B cell (primary cell): ENCODE data around the gene BTNL8. TPM values are rescaled to one million over a fixed set of nuclear protein-coding genes. Genes with fewer than 3 reads are reported as not detected.
A peak's percentile ranks its signal among the peaks of the same experiment; 100 is the strongest.

Experiments used
- ATAC-seq: fragments of 200-7000 bp; cut with Tn5 transposase; one replicate; pipeline ENCODE4 v1.10.0; 2021; ENCODE audit warnings: low read depth, mild to moderate bottlenecking, moderate number of reproducible peaks, moderate library complexity
- CTCF ChIA-PET: fragments of 350-600 bp; sonication (Branson Sonifier 250); formaldehyde crosslinking; loops from one replicate; lab custom pipeline; 2021; ENCODE audit warnings: antibody characterized with exemption, inconsistent platforms; lab: Charles Lee
- POLR2A ChIA-PET: fragments of 350-600 bp; sonication (Branson Sonifier 250); formaldehyde crosslinking; loops from one replicate; lab custom pipeline; 2021; ENCODE audit warnings: antibody characterized with exemption; lab: Charles Lee
- DNase-seq: peaks from one replicate; pipeline ENCODE4 v3.0.0; 2013
- H2AFZ ChIP-seq: 2 replicates; pipeline ENCODE4 v1.6.1; 2012; ENCODE audit warnings: mild to moderate bottlenecking, low read depth, low read length; ENCODE audit not compliant: insufficient read depth, poor library complexity, severe bottlenecking
- H3K27ac ChIP-seq, 2 donors: 1 replicate in 1 of 2; 2 replicates in 1 of 2; pipeline ENCODE4 v1.5.1; 2012 to 2013; ENCODE audit warnings: low read length in 2 of 2, mild to moderate bottlenecking in 2 of 2, moderate library complexity in 1 of 2
- H3K27me3 ChIP-seq, 4 experiments: fragments of 200-600 bp in 1 of 4; sonication (generic) in 1 of 4; replicated peaks in 1 of 4; 1 replicate in 2 of 4; 2 replicates in 2 of 4; pipeline versions ENCODE4 v1.6.1 to v1.7.0; 2013 to 2016; ENCODE audit warnings: low read length in 3 of 4, mild to moderate bottlenecking in 2 of 4, mixed read lengths in 1 of 4, moderate library complexity in 1 of 4; ENCODE audit not compliant: insufficient read depth in 4 of 4, control insufficient read depth in 3 of 4; ENCODE audit errors: control extremely low read depth in 1 of 4
- H3K36me3 ChIP-seq, 2 experiments: replicated peaks in 1 of 2; 1 replicate in 1 of 2; 2 replicates in 1 of 2; pipeline versions ENCODE4 v1.6.1 to v1.7.1; 2013; ENCODE audit warnings: low read length in 1 of 2; ENCODE audit not compliant: insufficient read depth in 2 of 2, control insufficient read depth in 1 of 2; ENCODE audit errors: control extremely low read depth in 1 of 2, extremely low read depth in 1 of 2
- H3K4me1 ChIP-seq, 2 donors: fragments of 200-600 bp in 1 of 2; sonication (generic) in 1 of 2; 1 replicate in 1 of 2; 2 replicates in 1 of 2; pipeline versions ENCODE4 v1.5.1 to v1.6.1; 2013 to 2017; ENCODE audit warnings: low read length in 2 of 2; ENCODE audit not compliant: control insufficient read depth in 2 of 2, insufficient read depth in 2 of 2
- H3K4me2 ChIP-seq: replicated peaks from 2 replicates; pipeline ENCODE3; 2012; ENCODE audit warnings: mild to moderate bottlenecking, low read depth, low read length; ENCODE audit not compliant: poor library complexity, severe bottlenecking
- H3K4me3 ChIP-seq, 5 experiments: fragments of 200-600 bp in 1 of 5; sonication (generic) in 1 of 5; 1 replicate in 3 of 5; 2 replicates in 2 of 5; pipeline versions ENCODE4 v1.5.1 to v1.7.0; 2011 to 2016; ENCODE audit warnings: low read length in 4 of 5, mild to moderate bottlenecking in 4 of 5, low read depth in 2 of 5, control low read depth in 1 of 5, moderate library complexity in 1 of 5; ENCODE audit not compliant: insufficient read depth in 1 of 5; ENCODE audit errors: control extremely low read depth in 1 of 5, extremely low read depth in 1 of 5
- H3K79me2 ChIP-seq: fragments of 200-600 bp; sonication (generic); one replicate; pipeline ENCODE4 v1.6.0; 2016; ENCODE audit warnings: low read length; ENCODE audit not compliant: control insufficient read depth, insufficient read depth
- H3K9ac ChIP-seq: fragments of 200-600 bp; sonication (generic); 2 replicates; pipeline ENCODE4 v1.6.1; 2017; ENCODE audit warnings: mild to moderate bottlenecking, low read length, moderate library complexity
- H3K9me3 ChIP-seq, 3 donors: one replicate each; pipeline versions ENCODE4 v1.6.1 to v1.7.1; 2013; ENCODE audit warnings: low read length in 2 of 3; ENCODE audit not compliant: control insufficient read depth in 2 of 3, insufficient read depth in 1 of 3; ENCODE audit errors: control extremely low read depth in 1 of 3
- H4K20me1 ChIP-seq: 2 replicates; pipeline ENCODE4 v1.6.0; 2012; ENCODE audit warnings: mild to moderate bottlenecking, low read length; ENCODE audit not compliant: insufficient read depth, control insufficient read depth, poor library complexity, severe bottlenecking
- H3K27ac Mint-ChIP-seq: one replicate; pipeline ENCODE4 v1.8.0; 2021; ENCODE audit warnings: mixed read lengths
- H3K27me3 Mint-ChIP-seq: one replicate; pipeline ENCODE4 v1.8.0; 2021; ENCODE audit warnings: mixed read lengths
- H3K4me1 Mint-ChIP-seq: one replicate; pipeline ENCODE4 v1.8.0; 2021; ENCODE audit warnings: mixed read lengths
- H3K4me3 Mint-ChIP-seq: one replicate; pipeline ENCODE4 v1.8.0; 2021; ENCODE audit warnings: mixed read lengths
- H3K9me3 Mint-ChIP-seq: one replicate; pipeline ENCODE4 v1.8.0; 2022; ENCODE audit warnings: mixed read lengths; ENCODE audit not compliant: insufficient read depth
- EZH2 ChIP-seq: IDR thresholded peaks from 2 replicates; pipeline ENCODE4 v1.6.1; 2012; ENCODE audit warnings: borderline replicate concordance, low read depth, mild to moderate bottlenecking, moderate library complexity, low read length; ENCODE audit not compliant: insufficient read depth, poor library complexity, severe bottlenecking
- WGBS: methylation state at CpG from one replicate; pipeline ENCODE4 v1.1.5; 2013; ENCODE audit warnings: missing lambda C conversion rate; ENCODE audit not compliant: insufficient coverage; 5-methylcytosine and 5-hydroxymethylcytosine counted together
- intact Hi-C: fragments of 100-400 bp; cut with micrococcal nuclease; formaldehyde crosslinking; loops from one replicate; pipeline ENCODE4 v1.10.0; 2022
- polyA plus RNA-seq: library from polyadenylated mRNA; depleted of rRNA; stranded (reverse); fragments of >200 nt; gene quantifications from 2 replicates; pipeline ENCODE4 v1.2.3, GENCODE V29; 2012
- total RNA-seq, 2 donors: library from RNA; stranded (reverse); fragments of 120-200 nt in 1 of 2; gene quantifications; 1 replicate in 1 of 2; 2 replicates in 1 of 2; pipeline versions ENCODE4 v1.2.3 to v1.2.4, GENCODE V29; 2013 to 2022
- TF ChIP-seq, protein P1 (sequence below): fragments of 200-600 bp; IDR thresholded peaks from one replicate; pipeline ENCODE4 v1.8.0; 2022; ENCODE audit warnings: antibody characterized with exemption, mild to moderate bottlenecking

Gene BTNL8
- total and polyA plus RNA-seq, 2 donors (not counting 1 experiment from before 2014, with no cell fraction given): not detected

DNA sequence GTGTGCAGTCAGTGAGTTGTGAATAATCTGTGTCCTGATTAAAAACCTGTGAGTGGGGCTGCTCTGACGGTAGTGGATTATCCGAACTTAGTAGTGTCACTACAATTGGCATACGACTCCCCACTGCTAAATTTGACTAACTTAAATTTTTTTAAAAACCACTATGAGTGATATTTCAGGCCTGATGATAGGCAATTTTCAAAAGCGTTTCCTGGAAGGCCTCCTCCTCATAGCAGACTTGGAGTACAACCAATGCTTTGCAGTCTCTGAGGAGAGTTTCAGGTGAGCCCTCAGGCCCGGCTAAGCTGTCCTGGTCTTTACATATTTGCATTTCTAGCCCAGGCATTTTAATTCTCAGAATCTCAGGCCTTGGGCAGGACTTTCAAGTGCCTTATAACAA is 10.8 kb downstream of the BTNL8 start:
- POLR2A ChIA-PET: interaction anchor here (0.7 kb wide), 1 partner anchor 1511 kb away, joined by 3 read pairs; no protein-coding TSS in a partner anchor
- H4K20me1 ChIP-seq: no peaks in the 10 kb centered on the region
- H3K9ac ChIP-seq: no peak overlapping the region
- TF ChIP-seq, protein P1, sequence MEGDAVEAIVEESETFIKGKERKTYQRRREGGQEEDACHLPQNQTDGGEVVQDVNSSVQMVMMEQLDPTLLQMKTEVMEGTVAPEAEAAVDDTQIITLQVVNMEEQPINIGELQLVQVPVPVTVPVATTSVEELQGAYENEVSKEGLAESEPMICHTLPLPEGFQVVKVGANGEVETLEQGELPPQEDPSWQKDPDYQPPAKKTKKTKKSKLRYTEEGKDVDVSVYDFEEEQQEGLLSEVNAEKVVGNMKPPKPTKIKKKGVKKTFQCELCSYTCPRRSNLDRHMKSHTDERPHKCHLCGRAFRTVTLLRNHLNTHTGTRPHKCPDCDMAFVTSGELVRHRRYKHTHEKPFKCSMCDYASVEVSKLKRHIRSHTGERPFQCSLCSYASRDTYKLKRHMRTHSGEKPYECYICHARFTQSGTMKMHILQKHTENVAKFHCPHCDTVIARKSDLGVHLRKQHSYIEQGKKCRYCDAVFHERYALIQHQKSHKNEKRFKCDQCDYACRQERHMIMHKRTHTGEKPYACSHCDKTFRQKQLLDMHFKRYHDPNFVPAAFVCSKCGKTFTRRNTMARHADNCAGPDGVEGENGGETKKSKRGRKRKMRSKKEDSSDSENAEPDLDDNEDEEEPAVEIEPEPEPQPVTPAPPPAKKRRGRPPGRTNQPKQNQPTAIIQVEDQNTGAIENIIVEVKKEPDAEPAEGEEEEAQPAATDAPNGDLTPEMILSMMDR: no peak
- TF ChIP-seq EZH2: no peak
- no peak overlapping the region for H3K27ac ChIP-seq
- intact Hi-C loops: no loop called here
- H3K4me3 ChIP-seq: peak overlapping the region in 1 of 5 experiments; percentile 3
- 80% methylated on average over 2 of the region's 5 CpGs for whole genome bisulfite sequencing
- DNase-seq (no peak), ATAC-seq (no peak)
- no peaks in the 10 kb centered on the region for H3K9me3 Mint-ChIP-seq
- H3K4me3 Mint-ChIP-seq: no peak overlapping the region
- H3K36me3 ChIP-seq: no peaks in the 10 kb centered on the region
- peaks cover 36% of the 10 kb centered on the region for H3K27me3 Mint-ChIP-seq
- no peaks in the 10 kb centered on the region for H3K4me1 ChIP-seq
- H3K27ac Mint-ChIP-seq: no peak overlapping the region
- no peak overlapping the region for H2AFZ ChIP-seq
- H3K27me3 ChIP-seq: peaks cover 0 to 7% (median 6%) of the 10 kb centered on the region in 4 experiments
- no peaks in the 10 kb centered on the region for H3K4me1 Mint-ChIP-seq
- H3K9me3 ChIP-seq: no peaks in the 10 kb centered on the region
- no peaks in the 10 kb centered on the region for H3K79me2 ChIP-seq
- H3K4me2 ChIP-seq: no peak overlapping the region
- CTCF ChIA-PET: no interaction called here

DNA sequence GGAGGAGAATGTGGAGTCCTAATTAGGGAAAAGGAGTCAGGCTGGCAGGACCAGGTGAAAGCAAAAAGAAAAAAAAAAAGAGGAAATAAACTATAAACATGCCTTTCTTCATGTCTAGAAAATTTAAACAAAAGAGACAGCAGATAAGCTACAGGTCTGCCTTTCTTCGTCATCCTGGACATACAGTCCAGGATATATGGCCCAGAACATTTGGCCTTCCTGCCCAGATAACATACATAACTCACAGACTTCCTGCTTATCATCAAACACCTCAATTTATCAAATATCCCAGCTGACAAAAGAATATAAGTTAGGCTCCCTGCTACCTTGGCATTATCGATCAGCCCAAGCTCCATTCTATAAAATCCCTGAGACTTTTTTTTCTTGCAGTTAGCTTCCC is 11.2 kb downstream of the BTNL8 start:
- Histone ChIP-seq H3K36me3 (no peaks in the 10 kb centered on the region), H3K9me3 (no peaks in the 10 kb centered on the region), H3K79me2 (no peaks in the 10 kb centered on the region), H4K20me1 (no peaks in the 10 kb centered on the region), H3K4me3 (peak overlapping the region in 1 of 5 experiments; percentile 3), H3K4me1 (no peaks in the 10 kb centered on the region), H3K27me3 (peaks cover 0 to 7% (median 6%) of the 10 kb centered on the region in 4 experiments), H3K4me2 (no peak overlapping the region), H3K9ac (no peak overlapping the region), H3K27ac (no peak overlapping the region), H2AFZ (no peak overlapping the region)
- H3K9me3 Mint-ChIP-seq: no peaks in the 10 kb centered on the region
- ATAC-seq (no peak), DNase-seq (no peak)
- H3K27me3 Mint-ChIP-seq: peaks cover 36% of the 10 kb centered on the region
- POLR2A ChIA-PET: interaction anchor here (0.7 kb wide), 1 partner anchor 1512 kb away, joined by 3 read pairs; no protein-coding TSS in a partner anchor
- CTCF ChIA-PET: no interaction called here
- no peaks in the 10 kb centered on the region for H3K4me1 Mint-ChIP-seq
- no peak overlapping the region for H3K4me3 Mint-ChIP-seq
- intact Hi-C loops: no loop called here
- no peak for TF ChIP-seq EZH2
- TF ChIP-seq, protein P1: no peak
- WGBS: 50% methylated on average over 2 of the region's 2 CpGs
- H3K27ac Mint-ChIP-seq: no peak overlapping the region
